Measurements from ENCODE around the gene CPM. TPM values are rescaled to one million over a fixed set of nuclear protein-coding genes. Genes with fewer than 3 reads are reported as not detected.

Gene CPM
- total and polyA plus RNA-seq, 4 donors, result 0.56 to 26.6 (median 18.1) TPM

DNA sequence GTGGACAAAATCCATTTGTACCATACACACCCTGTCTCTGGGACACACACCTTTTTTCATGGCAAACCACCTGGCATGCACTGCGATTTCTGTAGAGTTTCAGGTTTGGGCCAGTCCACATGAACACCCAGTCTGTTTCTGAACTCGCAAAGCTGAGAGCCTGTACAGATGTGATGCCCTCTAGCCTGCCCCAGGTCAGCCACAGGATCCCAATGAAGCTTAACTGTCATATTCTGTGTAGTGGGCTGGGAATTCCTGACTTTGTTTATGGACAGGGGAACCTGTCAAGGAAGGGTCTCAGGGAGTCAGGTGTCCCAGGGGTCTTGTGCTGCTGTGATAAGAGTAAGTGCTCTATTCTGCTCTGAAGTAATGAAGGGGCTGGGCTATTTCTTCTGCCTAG is 39.8 kb downstream of the CPM start:
- ATAC-seq (ENCODE audit: low FRiP score), result no peak
- H3K9me3 ChIP-seq (ENCODE audit: control insufficient read depth, low read length), result no peaks in the 10 kb centered on the region
- no peak overlapping the region for H3K4me3 ChIP-seq (ENCODE audit: low read length in 2 of 2)
- no peaks in the 10 kb centered on the region for H3K27me3 ChIP-seq (ENCODE audit: control insufficient read depth in 1 of 2, insufficient read depth in 2 of 2, low read length in 1 of 2)
- intact Hi-C loops (cut with DNase I), result no loop called here
- H3K4me1 ChIP-seq (ENCODE audit: control insufficient read depth in 1 of 2, insufficient read depth in 2 of 2, low read length in 2 of 2), result no peaks in the 10 kb centered on the region
- 85 to 94% methylated on average over 2 of the region's 2 CpGs for WGBS, 2 donors
- no peaks in the 10 kb centered on the region for H3K36me3 ChIP-seq (ENCODE audit: control insufficient read depth in 1 of 2, insufficient read depth in 2 of 2, low read length in 1 of 2)
- no peak overlapping the region for H3K27ac ChIP-seq (ENCODE audit: low read depth in 1 of 2, low read length in 2 of 2)
- DNase-seq, result no peak

DNA sequence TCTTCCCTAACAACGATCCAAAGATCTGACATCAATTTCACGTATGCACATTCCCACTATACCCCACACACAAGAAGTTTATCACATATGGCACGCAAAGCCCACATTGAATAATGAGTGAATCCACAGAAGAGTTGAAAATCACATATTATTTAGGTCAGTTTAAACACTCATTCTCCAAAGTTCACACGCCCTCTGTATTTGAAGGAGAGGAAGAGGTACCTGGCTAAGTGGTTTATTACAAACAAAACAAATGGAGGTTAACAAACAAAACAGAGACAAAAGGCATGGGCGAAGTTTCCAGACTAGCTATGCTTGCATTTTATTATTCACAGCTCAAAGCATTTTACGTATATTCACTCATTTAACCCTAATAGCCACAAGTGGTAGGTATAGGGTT is 41.8 kb downstream of the CPM start:
- intact Hi-C loops (cut with DNase I), result no loop called here

DNA sequence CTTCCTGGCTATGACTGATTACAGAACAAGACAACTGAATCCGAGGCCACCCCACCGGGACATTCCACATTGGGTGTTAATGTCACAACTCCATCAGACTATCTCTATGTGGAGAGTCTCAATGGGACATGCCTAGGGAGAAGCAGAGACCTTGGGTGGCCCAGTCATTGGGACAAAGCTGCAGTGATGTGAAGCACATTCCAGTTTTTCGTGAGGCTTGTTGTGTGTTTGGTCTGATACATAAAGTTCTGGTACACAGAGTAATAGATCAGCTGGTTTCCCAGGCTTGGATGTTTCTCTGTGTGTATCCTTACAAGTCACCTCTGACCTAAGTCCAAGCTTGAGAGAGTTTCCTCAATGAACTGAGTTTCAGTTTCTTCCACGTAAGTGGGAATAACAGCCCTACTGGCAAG is 42.3 kb downstream of the CPM start:
- Histone ChIP-seq H3K4me3 (ENCODE audit: low read length in 2 of 2) (no peak overlapping the region), H3K27me3 (ENCODE audit: control insufficient read depth in 1 of 2, insufficient read depth in 2 of 2, low read length in 1 of 2) (no peaks in the 10 kb centered on the region), H3K36me3 (ENCODE audit: control insufficient read depth in 1 of 2, insufficient read depth in 2 of 2, low read length in 1 of 2) (no peaks in the 10 kb centered on the region), H3K9me3 (ENCODE audit: control insufficient read depth, low read length) (no peaks in the 10 kb centered on the region), H3K27ac (ENCODE audit: low read depth in 1 of 2, low read length in 2 of 2) (no peak overlapping the region), H3K4me1 (ENCODE audit: control insufficient read depth in 1 of 2, insufficient read depth in 2 of 2, low read length in 2 of 2) (no peaks in the 10 kb centered on the region)
- ATAC-seq (ENCODE audit: low FRiP score) (no peak), DNase-seq (no peak)
- 50 to 53% methylated on average over 4 of the region's 4 CpGs for WGBS, 2 donors
- intact Hi-C loops (cut with DNase I), result no loop called here

More for the DNA sequence above, 41.8 kb downstream of the CPM start:
- Histone ChIP-seq H3K36me3 (ENCODE audit: control insufficient read depth in 1 of 2, insufficient read depth in 2 of 2, low read length in 1 of 2) (no peaks in the 10 kb centered on the region), H3K4me1 (ENCODE audit: control insufficient read depth in 1 of 2, insufficient read depth in 2 of 2, low read length in 2 of 2) (no peaks in the 10 kb centered on the region), H3K9me3 (ENCODE audit: control insufficient read depth, low read length) (no peaks in the 10 kb centered on the region), H3K27me3 (ENCODE audit: control insufficient read depth in 1 of 2, insufficient read depth in 2 of 2, low read length in 1 of 2) (no peaks in the 10 kb centered on the region), H3K4me3 (ENCODE audit: low read length in 2 of 2) (no peak overlapping the region), H3K27ac (ENCODE audit: low read depth in 1 of 2, low read length in 2 of 2) (no peak overlapping the region)
- WGBS, 2 donors, result 54 to 63% methylated on average over 6 of the region's 6 CpGs
- no peak for DNase-seq
- ATAC-seq (ENCODE audit: low FRiP score), result no peak

DNA sequence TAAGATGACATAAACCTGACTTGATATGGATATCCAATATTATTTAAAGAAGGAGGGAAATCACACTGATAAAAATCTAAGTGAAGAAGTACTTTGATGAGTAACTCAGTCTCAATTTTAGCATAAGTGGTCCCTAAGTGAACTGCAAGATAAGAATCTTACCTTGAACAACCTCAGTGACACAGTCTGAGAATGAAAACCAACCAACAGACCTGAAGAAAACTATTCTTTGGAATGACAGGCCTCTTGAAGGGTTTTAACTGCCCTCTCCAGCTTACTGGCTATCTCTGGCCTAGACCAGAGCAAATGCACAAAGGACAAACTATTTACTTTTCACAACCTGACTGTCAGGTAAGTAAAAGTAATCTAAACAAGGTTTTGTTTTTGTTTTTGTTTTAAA is 44.7 kb downstream of the CPM start:
- intact Hi-C loops (cut with DNase I), result no loop called here
- ATAC-seq (ENCODE audit: low FRiP score) (no peak), DNase-seq (no peak)
- Histone ChIP-seq H3K4me3 (ENCODE audit: low read length in 2 of 2) (no peak overlapping the region), H3K9me3 (ENCODE audit: control insufficient read depth, low read length) (no peaks in the 10 kb centered on the region), H3K27ac (ENCODE audit: low read depth in 1 of 2, low read length in 2 of 2) (no peak overlapping the region), H3K4me1 (ENCODE audit: control insufficient read depth in 1 of 2, insufficient read depth in 2 of 2, low read length in 2 of 2) (no peaks in the 10 kb centered on the region), H3K27me3 (ENCODE audit: control insufficient read depth in 1 of 2, insufficient read depth in 2 of 2, low read length in 1 of 2) (no peaks in the 10 kb centered on the region), H3K36me3 (ENCODE audit: control insufficient read depth in 1 of 2, insufficient read depth in 2 of 2, low read length in 1 of 2) (no peaks in the 10 kb centered on the region)

DNA sequence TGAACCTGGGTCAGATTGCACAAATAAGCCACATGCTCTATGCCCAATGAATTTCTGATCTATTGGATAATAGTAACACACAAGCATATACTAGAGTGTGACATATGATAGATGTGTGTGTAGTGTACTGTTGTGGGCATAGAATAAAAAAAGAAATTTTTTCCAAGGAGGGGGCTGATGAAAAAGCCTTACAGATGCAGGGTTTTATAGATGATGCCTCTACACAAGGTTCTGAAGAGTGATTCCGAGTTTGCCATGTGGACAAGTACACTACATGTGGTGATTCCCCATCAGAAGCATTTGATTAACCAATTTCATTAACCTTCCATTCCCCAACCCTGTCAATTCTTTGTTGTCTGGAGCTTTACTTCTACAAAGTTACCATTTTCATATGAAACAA is 45.3 kb downstream of the CPM start:
- no peak for DNase-seq
- H3K4me1 ChIP-seq (ENCODE audit: control insufficient read depth in 1 of 2, insufficient read depth in 2 of 2, low read length in 2 of 2), result no peaks in the 10 kb centered on the region
- intact Hi-C loops (cut with DNase I), result no loop called here
- H3K36me3 ChIP-seq (ENCODE audit: control insufficient read depth in 1 of 2, insufficient read depth in 2 of 2, low read length in 1 of 2), result no peaks in the 10 kb centered on the region
- H3K9me3 ChIP-seq (ENCODE audit: control insufficient read depth, low read length), result no peaks in the 10 kb centered on the region
- H3K4me3 ChIP-seq (ENCODE audit: low read length in 2 of 2), result no peak overlapping the region
- WGBS, 2 donors, result 84 to 87% methylated on average over 1 of the region's 1 CpG
- H3K27ac ChIP-seq (ENCODE audit: low read depth in 1 of 2, low read length in 2 of 2), result no peak overlapping the region
- H3K27me3 ChIP-seq (ENCODE audit: control insufficient read depth in 1 of 2, insufficient read depth in 2 of 2, low read length in 1 of 2), result no peaks in the 10 kb centered on the region
- ATAC-seq (ENCODE audit: low FRiP score), result no peak

DNA sequence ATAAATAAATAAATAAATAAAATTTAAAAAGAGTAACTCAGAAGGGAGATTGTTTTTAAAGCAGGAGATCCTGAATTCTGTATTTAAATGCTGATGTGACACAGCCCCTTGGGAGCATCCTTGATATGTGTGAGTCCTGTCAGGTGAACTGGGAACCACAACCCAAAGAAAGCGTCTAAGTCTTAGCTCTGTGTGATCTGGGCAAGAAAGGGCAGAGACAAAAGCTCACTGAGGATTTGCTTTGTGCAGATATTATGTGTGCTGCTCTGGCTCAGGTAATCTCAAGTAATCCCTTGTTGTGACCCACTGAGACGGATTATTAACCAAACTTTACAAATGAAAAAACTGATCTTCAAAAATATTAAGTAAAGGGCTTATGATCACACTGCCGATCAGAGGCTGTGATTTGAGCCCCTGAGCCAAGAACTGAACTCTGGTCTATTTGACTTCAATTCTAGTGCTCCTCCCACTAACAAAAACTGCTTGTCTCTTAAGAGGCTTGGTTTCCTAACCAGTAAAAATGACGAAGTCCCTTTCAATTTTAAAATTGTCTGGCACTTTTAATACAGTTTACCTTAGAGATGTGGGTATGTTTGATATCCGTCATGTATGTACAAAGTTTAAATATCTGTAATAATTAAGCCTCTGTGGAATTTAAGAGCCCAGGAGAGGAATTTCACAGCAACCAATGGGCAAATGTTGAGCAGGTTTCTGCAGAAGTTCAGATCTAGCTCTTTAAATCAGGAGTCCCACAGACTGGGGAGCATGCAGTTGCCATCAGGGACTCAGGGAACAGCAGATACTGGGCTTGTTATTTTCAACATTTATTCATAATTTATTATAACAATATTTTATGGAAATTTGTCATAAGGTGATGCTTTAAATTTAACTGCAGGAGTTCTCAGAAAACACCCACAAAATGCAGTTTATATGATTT is 46.1 kb downstream of the CPM start:
- H3K27me3 ChIP-seq (ENCODE audit: control insufficient read depth in 1 of 2, insufficient read depth in 2 of 2, low read length in 1 of 2), result no peaks in the 10 kb centered on the region
- WGBS, 2 donors, result 70 to 73% methylated on average over 5 of the region's 5 CpGs
- no peaks in the 10 kb centered on the region for H3K4me1 ChIP-seq (ENCODE audit: control insufficient read depth in 1 of 2, insufficient read depth in 2 of 2, low read length in 2 of 2)
- intact Hi-C loops (cut with DNase I), result no loop called here
- no peak overlapping the region for H3K4me3 ChIP-seq (ENCODE audit: low read length in 2 of 2)
- no peaks in the 10 kb centered on the region for H3K36me3 ChIP-seq (ENCODE audit: control insufficient read depth in 1 of 2, insufficient read depth in 2 of 2, low read length in 1 of 2)
- no peak overlapping the region for H3K27ac ChIP-seq (ENCODE audit: low read depth in 1 of 2, low read length in 2 of 2)
- ATAC-seq (ENCODE audit: low FRiP score), result no peak
- H3K9me3 ChIP-seq (ENCODE audit: control insufficient read depth, low read length), result no peaks in the 10 kb centered on the region
- DNase-seq, result no peak

DNA sequence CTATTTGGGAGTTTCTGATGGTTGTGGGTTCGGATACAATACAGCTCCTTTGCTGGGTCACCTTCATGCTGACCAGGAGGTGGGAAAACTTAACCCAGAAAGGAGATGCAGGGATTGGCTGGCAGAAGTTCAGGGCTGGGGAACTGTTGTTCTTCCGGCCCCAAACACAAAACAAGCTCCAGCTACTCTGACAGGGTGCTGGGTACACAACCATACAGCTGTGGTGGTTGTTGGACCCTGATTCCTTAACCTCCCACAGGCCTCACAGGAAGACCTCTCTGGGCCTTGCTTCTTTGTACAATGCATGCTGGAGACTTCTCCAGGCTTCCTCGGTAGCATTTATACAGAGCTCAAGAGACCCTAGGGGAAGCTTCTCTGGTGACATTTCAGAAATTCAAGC is 47.6 kb downstream of the CPM start:
- 75 to 88% methylated on average over 3 of the region's 3 CpGs for WGBS, 2 donors
- intact Hi-C loops (cut with DNase I), result no loop called here

DNA sequence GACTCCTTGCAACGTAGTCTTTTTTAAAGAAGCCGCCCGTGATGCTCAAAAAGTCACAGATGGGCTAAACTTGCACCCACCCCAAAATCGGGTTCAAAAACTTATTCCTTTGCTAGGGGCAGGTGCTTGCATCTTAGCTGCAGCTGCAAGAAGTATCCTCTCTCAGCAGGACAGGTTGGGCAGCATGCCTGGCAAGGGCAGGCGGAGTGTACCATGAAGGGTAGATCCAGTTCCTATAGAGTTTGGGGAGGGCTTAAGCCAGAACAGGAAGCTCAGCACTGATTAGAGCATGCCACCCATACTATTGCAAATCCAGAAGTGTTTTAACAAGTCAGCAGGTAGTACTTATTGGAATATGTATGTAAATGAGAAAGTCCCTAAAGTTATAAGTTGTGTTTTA is 48.7 kb downstream of the CPM start:
- Histone ChIP-seq H3K27ac (ENCODE audit: low read depth in 1 of 2, low read length in 2 of 2) (no peak overlapping the region), H3K4me1 (ENCODE audit: control insufficient read depth in 1 of 2, insufficient read depth in 2 of 2, low read length in 2 of 2) (no peaks in the 10 kb centered on the region), H3K4me3 (ENCODE audit: low read length in 2 of 2) (no peak overlapping the region), H3K36me3 (ENCODE audit: control insufficient read depth in 1 of 2, insufficient read depth in 2 of 2, low read length in 1 of 2) (no peaks in the 10 kb centered on the region), H3K9me3 (ENCODE audit: control insufficient read depth, low read length) (no peaks in the 10 kb centered on the region), H3K27me3 (ENCODE audit: control insufficient read depth in 1 of 2, insufficient read depth in 2 of 2, low read length in 1 of 2) (no peaks in the 10 kb centered on the region)
- WGBS, 2 donors, result 85 to 86% methylated on average over 5 of the region's 5 CpGs
- no peak for ATAC-seq (ENCODE audit: low FRiP score)
- DNase-seq, result no peak
- intact Hi-C loops (cut with DNase I), result no loop called here

More for the DNA sequence above, 47.6 kb downstream of the CPM start:
- Histone ChIP-seq H3K4me3 (ENCODE audit: low read length in 2 of 2) (no peak overlapping the region), H3K9me3 (ENCODE audit: control insufficient read depth, low read length) (no peaks in the 10 kb centered on the region), H3K27ac (ENCODE audit: low read depth in 1 of 2, low read length in 2 of 2) (no peak overlapping the region), H3K4me1 (ENCODE audit: control insufficient read depth in 1 of 2, insufficient read depth in 2 of 2, low read length in 2 of 2) (no peaks in the 10 kb centered on the region), H3K36me3 (ENCODE audit: control insufficient read depth in 1 of 2, insufficient read depth in 2 of 2, low read length in 1 of 2) (no peaks in the 10 kb centered on the region), H3K27me3 (ENCODE audit: control insufficient read depth in 1 of 2, insufficient read depth in 2 of 2, low read length in 1 of 2) (no peaks in the 10 kb centered on the region)
- ATAC-seq (ENCODE audit: low FRiP score) (no peak), DNase-seq (no peak)

DNA sequence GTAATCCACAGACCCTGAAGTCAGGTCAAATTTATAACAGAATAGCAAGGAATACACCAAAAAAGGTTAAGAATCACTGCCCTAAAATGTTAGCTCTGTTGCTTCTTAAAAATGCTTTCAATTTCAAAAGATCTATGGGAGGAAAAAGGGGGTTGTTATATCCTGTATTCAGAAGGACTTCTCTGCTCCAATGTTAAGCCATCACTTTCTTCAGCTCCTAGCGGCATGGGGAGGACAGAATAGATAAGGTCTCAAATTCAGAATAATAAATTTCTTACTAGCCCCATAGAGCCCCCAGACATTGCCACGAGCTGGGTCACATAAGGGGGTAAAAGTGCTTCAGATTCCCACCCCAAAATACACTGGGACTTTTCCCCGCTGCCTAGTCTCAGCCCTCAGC is 49.8 kb downstream of the CPM start:
- Histone ChIP-seq H3K4me3 (ENCODE audit: low read length in 2 of 2) (no peak overlapping the region), H3K27ac (ENCODE audit: low read depth in 1 of 2, low read length in 2 of 2) (no peak overlapping the region), H3K36me3 (ENCODE audit: control insufficient read depth in 1 of 2, insufficient read depth in 2 of 2, low read length in 1 of 2) (no peaks in the 10 kb centered on the region), H3K4me1 (ENCODE audit: control insufficient read depth in 1 of 2, insufficient read depth in 2 of 2, low read length in 2 of 2) (no peaks in the 10 kb centered on the region), H3K27me3 (ENCODE audit: control insufficient read depth in 1 of 2, insufficient read depth in 2 of 2, low read length in 1 of 2) (no peaks in the 10 kb centered on the region), H3K9me3 (ENCODE audit: control insufficient read depth, low read length) (no peaks in the 10 kb centered on the region)
- intact Hi-C loops (cut with DNase I), result no loop called here
- DNase-seq (no peak), ATAC-seq (ENCODE audit: low FRiP score) (no peak)
- 75 to 78% methylated on average over 3 of the region's 3 CpGs for WGBS, 2 donors
